Measurements from ENCODE around the gene ELAVL2. TPM values are rescaled to one million over a fixed set of nuclear protein-coding genes. Genes with fewer than 3 reads are reported as not detected.
A peak's percentile ranks its signal among the peaks of the same experiment; 100 is the strongest.

The ELAVL2 gene
- total and polyA plus RNA-seq, 3 donors from 2014 or later: 52.7 to 77.0 (median 75.7) TPM

DNA sequence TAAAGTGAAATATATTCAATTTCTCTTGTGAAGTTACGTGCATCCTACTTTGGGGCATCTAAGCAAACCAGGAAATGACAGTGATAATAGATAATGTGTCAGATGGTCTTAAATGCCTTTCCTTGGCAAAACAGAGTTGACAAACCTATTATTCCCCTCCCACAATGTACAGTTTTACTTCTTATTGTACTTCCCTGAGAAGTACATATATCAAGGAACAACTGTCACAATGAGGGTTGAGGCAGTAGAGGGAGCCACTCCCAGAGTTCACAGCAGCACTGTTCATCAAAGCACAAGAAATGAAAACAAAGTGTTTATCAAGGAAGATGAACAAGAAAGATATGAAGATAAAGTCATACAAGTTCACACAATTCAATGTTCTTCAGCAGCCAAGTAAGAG, 41.1 kb downstream of the ELAVL2 start:
- intact Hi-C loops (cut with DNase I; ENCODE audit: low total_unique reads): no loop called here
- no peaks in the 10 kb centered on the region for H3K27me3 ChIP-seq
- no peaks in the 10 kb centered on the region for H3K4me1 ChIP-seq
- H3K36me3 ChIP-seq (ENCODE audit: low read depth, missing control alignments): no peaks in the 10 kb centered on the region
- no peak overlapping the region for H3K27ac ChIP-seq
- DNase-seq: no peak
- 88 to 90% methylated on average over 1 of the region's 1 CpG for WGBS, 2 donors
- TF ChIP-seq, protein P1, sequence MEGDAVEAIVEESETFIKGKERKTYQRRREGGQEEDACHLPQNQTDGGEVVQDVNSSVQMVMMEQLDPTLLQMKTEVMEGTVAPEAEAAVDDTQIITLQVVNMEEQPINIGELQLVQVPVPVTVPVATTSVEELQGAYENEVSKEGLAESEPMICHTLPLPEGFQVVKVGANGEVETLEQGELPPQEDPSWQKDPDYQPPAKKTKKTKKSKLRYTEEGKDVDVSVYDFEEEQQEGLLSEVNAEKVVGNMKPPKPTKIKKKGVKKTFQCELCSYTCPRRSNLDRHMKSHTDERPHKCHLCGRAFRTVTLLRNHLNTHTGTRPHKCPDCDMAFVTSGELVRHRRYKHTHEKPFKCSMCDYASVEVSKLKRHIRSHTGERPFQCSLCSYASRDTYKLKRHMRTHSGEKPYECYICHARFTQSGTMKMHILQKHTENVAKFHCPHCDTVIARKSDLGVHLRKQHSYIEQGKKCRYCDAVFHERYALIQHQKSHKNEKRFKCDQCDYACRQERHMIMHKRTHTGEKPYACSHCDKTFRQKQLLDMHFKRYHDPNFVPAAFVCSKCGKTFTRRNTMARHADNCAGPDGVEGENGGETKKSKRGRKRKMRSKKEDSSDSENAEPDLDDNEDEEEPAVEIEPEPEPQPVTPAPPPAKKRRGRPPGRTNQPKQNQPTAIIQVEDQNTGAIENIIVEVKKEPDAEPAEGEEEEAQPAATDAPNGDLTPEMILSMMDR (IDR thresholded peaks at IDR 0.05): no peak
- TF ChIP-seq POLR2A (IDR thresholded peaks at IDR 0.05): no peak
- H3K9me3 ChIP-seq: no peaks in the 10 kb centered on the region
- no peak overlapping the region for H3K4me3 ChIP-seq

DNA sequence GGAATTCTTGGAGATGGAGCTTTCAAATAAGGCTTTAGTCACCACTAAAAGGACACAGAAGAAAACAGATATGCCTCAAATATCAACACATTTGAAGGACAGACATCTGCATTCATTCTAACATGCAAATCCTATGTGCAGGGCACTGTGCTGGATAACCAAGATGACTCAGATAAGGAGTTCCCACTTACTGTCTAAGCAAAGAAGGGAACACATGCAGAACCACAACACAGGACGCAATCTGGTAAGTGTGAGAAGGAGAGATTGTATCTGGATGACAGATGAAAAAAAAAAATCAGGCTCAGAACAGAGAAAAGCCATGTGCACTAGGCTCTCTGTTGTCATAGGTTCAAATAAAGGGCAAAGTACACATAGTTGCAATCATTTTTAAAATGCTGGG, 42.5 kb downstream of the ELAVL2 start:
- DNase-seq: no peak
- Histone ChIP-seq H3K36me3 (ENCODE audit: low read depth, missing control alignments) (no peaks in the 10 kb centered on the region), H3K9me3 (no peaks in the 10 kb centered on the region), H3K4me3 (no peak overlapping the region), H3K27ac (no peak overlapping the region), H3K27me3 (no peaks in the 10 kb centered on the region), H3K4me1 (peaks cover 5% of the 10 kb centered on the region)
- 69 to 92% methylated on average over 1 of the region's 1 CpG for WGBS, 2 donors
- TF ChIP-seq, protein P1 (IDR thresholded peaks at IDR 0.05): no peak
- no peak for TF ChIP-seq POLR2A (IDR thresholded peaks at IDR 0.05)
- intact Hi-C loops (cut with DNase I; ENCODE audit: low total_unique reads): no loop called here

- no peaks in the 10 kb centered on the region for H3K9me3 ChIP-seq
- H3K27me3 ChIP-seq: no peaks in the 10 kb centered on the region
- peak; percentile 55 for DNase-seq
- no peaks in the 10 kb centered on the region for H3K36me3 ChIP-seq (ENCODE audit: low read depth, missing control alignments)
- no peak overlapping the region for H3K27ac ChIP-seq
- TF ChIP-seq, protein P1 (IDR thresholded peaks at IDR 0.05): no peak
- no peak for TF ChIP-seq POLR2A (IDR thresholded peaks at IDR 0.05)
- peaks cover 5% of the 10 kb centered on the region for H3K4me1 ChIP-seq
- WGBS, 2 donors: 8 to 20% methylated on average over 2 of the region's 2 CpGs
- intact Hi-C loops (cut with DNase I; ENCODE audit: low total_unique reads): no loop called here
- H3K4me3 ChIP-seq: no peak overlapping the region
Measured at GRCh38 chr9:23779220-23779619, 46.8 kb downstream of the ELAVL2 start.

DNA sequence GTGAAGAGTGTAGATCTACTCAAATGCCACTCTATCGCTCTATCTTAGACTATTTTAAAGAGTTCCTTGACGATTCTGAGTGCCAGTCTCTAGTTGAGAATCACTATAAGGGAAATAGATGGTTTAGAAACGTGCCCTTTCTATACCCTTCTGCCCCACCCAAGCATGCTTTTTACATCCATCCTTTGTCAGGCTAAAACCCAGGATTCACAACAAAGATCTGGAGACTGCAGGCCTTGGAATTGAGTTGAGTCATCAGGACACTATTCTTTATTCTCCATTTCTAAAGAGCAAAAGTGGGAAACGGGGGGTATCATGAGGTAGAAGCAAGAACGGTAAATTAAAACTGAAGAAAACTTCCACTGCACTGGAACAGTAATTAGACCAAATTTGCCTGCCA, 48.7 kb downstream of the ELAVL2 start:
- peaks cover 5% of the 10 kb centered on the region for H3K4me1 ChIP-seq
- no peaks in the 10 kb centered on the region for H3K36me3 ChIP-seq (ENCODE audit: low read depth, missing control alignments)
- no peaks in the 10 kb centered on the region for H3K27me3 ChIP-seq
- H3K9me3 ChIP-seq: no peaks in the 10 kb centered on the region
- H3K27ac ChIP-seq: no peak overlapping the region
- no peak overlapping the region for H3K4me3 ChIP-seq
- WGBS, 2 donors: 74% methylated on average over 5 of the region's 5 CpGs
- intact Hi-C loops (cut with DNase I; ENCODE audit: low total_unique reads): no loop called here
- DNase-seq: no peak
- TF ChIP-seq, protein P1 (IDR thresholded peaks at IDR 0.05): no peak
- TF ChIP-seq POLR2A (IDR thresholded peaks at IDR 0.05): no peak

- intact Hi-C loops (cut with DNase I; ENCODE audit: low total_unique reads): no loop called here
- Histone ChIP-seq H3K36me3 (ENCODE audit: low read depth, missing control alignments) (no peaks in the 10 kb centered on the region), H3K4me1 (peaks cover 5% of the 10 kb centered on the region), H3K27ac (no peak overlapping the region), H3K9me3 (no peaks in the 10 kb centered on the region), H3K4me3 (no peak overlapping the region), H3K27me3 (no peaks in the 10 kb centered on the region)
- no peak for TF ChIP-seq POLR2A (IDR thresholded peaks at IDR 0.05)
- TF ChIP-seq, protein P1 (IDR thresholded peaks at IDR 0.05): no peak
- no peak for DNase-seq
- WGBS, 2 donors: 80 to 92% methylated on average over 6 of the region's 6 CpGs
Measured at GRCh38 chr9:23775549-23775948, 50.5 kb downstream of the ELAVL2 start.
